Measurements from ENCODE around the gene PTCD3. TPM values are rescaled to one million over a fixed set of nuclear protein-coding genes. Genes with fewer than 3 reads are reported as not detected.
A peak's percentile ranks its signal among the peaks of the same experiment; 100 is the strongest.

The PTCD3 gene
- total and polyA plus RNA-seq, 2 donors (not counting 1 experiment from before 2014, with no cell fraction given) = 58.6 to 66.9 TPM

DNA sequence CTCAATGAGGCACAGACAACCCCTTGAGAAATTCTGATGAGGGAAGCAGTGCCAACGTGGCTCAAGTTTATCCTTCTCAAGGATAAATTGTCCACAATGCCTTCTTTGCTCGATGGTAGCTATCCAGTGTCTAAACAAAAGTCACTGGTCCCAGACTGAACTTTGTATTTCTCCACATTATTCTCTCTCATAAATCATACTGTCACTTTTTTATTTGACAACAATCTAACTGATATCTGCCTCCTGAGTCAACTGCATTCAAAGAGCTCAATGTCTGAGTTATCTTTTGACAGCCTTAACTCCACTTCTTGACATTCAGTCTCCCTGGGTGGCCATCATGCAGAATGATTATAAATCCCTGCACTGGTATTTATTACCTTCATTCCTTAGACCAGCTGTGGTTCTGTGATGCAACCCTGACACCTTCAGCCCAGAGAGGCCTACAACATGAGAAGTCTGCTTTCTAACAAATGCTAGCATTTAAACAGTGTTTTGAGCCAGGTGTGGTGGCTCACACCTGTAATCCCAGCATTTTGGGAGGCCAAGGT, 51.0 kb downstream of the PTCD3 start:
- no peaks in the 10 kb centered on the region for H3K36me3 ChIP-seq (ENCODE audit: control insufficient read depth, insufficient read depth, low read length)
- TF ChIP-seq, protein P1, sequence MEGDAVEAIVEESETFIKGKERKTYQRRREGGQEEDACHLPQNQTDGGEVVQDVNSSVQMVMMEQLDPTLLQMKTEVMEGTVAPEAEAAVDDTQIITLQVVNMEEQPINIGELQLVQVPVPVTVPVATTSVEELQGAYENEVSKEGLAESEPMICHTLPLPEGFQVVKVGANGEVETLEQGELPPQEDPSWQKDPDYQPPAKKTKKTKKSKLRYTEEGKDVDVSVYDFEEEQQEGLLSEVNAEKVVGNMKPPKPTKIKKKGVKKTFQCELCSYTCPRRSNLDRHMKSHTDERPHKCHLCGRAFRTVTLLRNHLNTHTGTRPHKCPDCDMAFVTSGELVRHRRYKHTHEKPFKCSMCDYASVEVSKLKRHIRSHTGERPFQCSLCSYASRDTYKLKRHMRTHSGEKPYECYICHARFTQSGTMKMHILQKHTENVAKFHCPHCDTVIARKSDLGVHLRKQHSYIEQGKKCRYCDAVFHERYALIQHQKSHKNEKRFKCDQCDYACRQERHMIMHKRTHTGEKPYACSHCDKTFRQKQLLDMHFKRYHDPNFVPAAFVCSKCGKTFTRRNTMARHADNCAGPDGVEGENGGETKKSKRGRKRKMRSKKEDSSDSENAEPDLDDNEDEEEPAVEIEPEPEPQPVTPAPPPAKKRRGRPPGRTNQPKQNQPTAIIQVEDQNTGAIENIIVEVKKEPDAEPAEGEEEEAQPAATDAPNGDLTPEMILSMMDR (conservative IDR thresholded peaks at IDR 0.05 in 1 of 2, IDR thresholded peaks at IDR 0.05 in 1 of 2; ENCODE audit: low read depth in 1 of 2, low read length in 2 of 2) = no peak
- TF ChIP-seq EZH2 (IDR thresholded peaks at IDR 0.05; ENCODE audit: low read length, missing control alignments) = no peak
- no peak for DNase-seq (ENCODE audit: low read depth in 2 of 2)
- H3K4me1 ChIP-seq (ENCODE audit: control insufficient read depth, extremely low read depth, insufficient read depth, low read length) = no peaks in the 10 kb centered on the region
- H4K20me1 ChIP-seq (ENCODE audit: control insufficient read depth, extremely low read depth, insufficient read depth, low read length) = no peaks in the 10 kb centered on the region
- H3K27me3 ChIP-seq (ENCODE audit: control insufficient read depth, insufficient read depth, low read length) = no peaks in the 10 kb centered on the region
- H3K9me3 ChIP-seq (ENCODE audit: control insufficient read depth, insufficient read depth, low read depth, low read length) = no peaks in the 10 kb centered on the region
- no peak overlapping the region for H2AFZ ChIP-seq (ENCODE audit: low read length)
- H3K9ac ChIP-seq (ENCODE audit: insufficient read depth, low read length) = no peak overlapping the region
- no peaks in the 10 kb centered on the region for H3K79me2 ChIP-seq (ENCODE audit: control insufficient read depth, insufficient read depth, low read length)
- H3K4me3 ChIP-seq (replicated peaks in 1 of 4; ENCODE audit: control extremely low read depth in 1 of 4, insufficient read depth in 1 of 4, low read depth in 3 of 4, low read length in 4 of 4) = no peak overlapping the region
- no peak overlapping the region for H3K27ac ChIP-seq (ENCODE audit: insufficient read depth, low read length)
- no peak overlapping the region for H3K4me2 ChIP-seq (ENCODE audit: extremely low read depth, insufficient read depth, low read length)

DNA sequence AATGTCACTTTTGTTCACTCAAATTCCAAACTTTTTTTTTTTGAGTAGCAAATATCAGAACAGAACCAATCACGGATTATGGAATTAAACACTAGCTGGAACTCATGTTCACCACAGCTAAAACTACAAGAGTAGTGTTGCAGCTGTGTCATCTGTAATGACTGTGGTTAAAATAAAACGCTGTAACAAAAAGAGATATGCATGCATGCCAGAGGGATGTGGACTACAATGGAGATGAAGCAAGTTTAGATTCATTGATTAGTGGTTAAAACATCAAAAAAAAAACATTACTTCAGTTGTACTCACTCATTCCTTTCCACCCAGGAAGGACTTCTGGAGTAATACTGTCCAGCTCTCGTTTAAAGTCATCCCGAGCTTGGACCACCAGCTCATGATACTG, 52.3 kb downstream of the PTCD3 start:
- H3K4me1 ChIP-seq (ENCODE audit: control insufficient read depth, extremely low read depth, insufficient read depth, low read length) = no peaks in the 10 kb centered on the region
- H3K4me2 ChIP-seq (ENCODE audit: extremely low read depth, insufficient read depth, low read length) = no peak overlapping the region
- peak in 1 of 2 donors; percentile 17 for DNase-seq (ENCODE audit: low read depth in 2 of 2)
- no peak overlapping the region for H3K4me3 ChIP-seq (replicated peaks in 1 of 4; ENCODE audit: control extremely low read depth in 1 of 4, insufficient read depth in 1 of 4, low read depth in 3 of 4, low read length in 4 of 4)
- no peak overlapping the region for H3K27ac ChIP-seq (ENCODE audit: insufficient read depth, low read length)
- H3K9me3 ChIP-seq (ENCODE audit: control insufficient read depth, insufficient read depth, low read depth, low read length) = no peaks in the 10 kb centered on the region
- H3K9ac ChIP-seq (ENCODE audit: insufficient read depth, low read length) = no peak overlapping the region
- no peaks in the 10 kb centered on the region for H3K79me2 ChIP-seq (ENCODE audit: control insufficient read depth, insufficient read depth, low read length)
- H2AFZ ChIP-seq (ENCODE audit: low read length) = no peak overlapping the region
- H4K20me1 ChIP-seq (ENCODE audit: control insufficient read depth, extremely low read depth, insufficient read depth, low read length) = no peaks in the 10 kb centered on the region
- H3K27me3 ChIP-seq (ENCODE audit: control insufficient read depth, insufficient read depth, low read length) = no peaks in the 10 kb centered on the region
- H3K36me3 ChIP-seq (ENCODE audit: control insufficient read depth, insufficient read depth, low read length) = no peaks in the 10 kb centered on the region
- TF ChIP-seq, protein P1 (conservative IDR thresholded peaks at IDR 0.05 in 1 of 2, IDR thresholded peaks at IDR 0.05 in 1 of 2; ENCODE audit: low read depth in 1 of 2, low read length in 2 of 2) = no peak
- TF ChIP-seq EZH2 (IDR thresholded peaks at IDR 0.05; ENCODE audit: low read length, missing control alignments) = no peak

DNA sequence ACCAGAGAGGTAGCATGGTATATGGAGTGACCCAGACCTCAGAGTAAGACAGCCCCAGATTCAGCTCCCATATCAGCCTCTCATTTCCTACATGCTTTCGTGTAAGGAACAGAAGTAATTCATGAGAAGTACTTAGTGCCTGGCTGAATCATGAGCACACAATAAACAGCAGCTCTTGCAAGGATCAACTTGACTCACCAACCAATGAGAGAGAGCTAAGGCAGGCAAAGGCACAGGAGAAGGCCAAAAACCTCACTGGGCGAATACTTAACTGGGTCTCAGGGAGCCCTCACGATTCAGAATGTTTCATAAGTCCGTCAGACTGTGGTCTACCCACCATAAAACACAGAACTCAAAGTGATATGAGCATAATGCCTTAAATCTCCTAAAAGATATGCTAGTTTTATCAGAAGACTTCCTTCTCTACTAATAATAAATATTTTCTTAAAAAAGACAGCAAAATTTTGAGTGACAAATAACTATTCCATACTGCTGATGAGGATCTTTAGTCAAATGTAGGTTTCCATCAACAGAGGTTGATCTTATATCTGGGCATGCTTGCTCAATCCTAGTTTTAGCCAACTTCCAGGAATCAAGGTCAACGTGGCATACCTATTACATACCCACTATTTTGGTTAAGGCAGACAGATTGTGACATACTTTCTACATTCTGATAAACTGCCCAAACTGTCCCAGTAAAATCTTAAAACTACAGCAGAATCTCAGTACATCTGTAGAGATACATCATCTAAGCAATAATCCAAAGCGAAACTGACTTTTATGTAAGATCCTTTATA, 54.3 kb downstream of the PTCD3 start:
- Histone ChIP-seq H3K9ac (ENCODE audit: insufficient read depth, low read length) (no peak overlapping the region), H3K4me1 (ENCODE audit: control insufficient read depth, extremely low read depth, insufficient read depth, low read length) (no peaks in the 10 kb centered on the region), H4K20me1 (ENCODE audit: control insufficient read depth, extremely low read depth, insufficient read depth, low read length) (no peaks in the 10 kb centered on the region), H3K4me2 (ENCODE audit: extremely low read depth, insufficient read depth, low read length) (no peak overlapping the region), H3K27ac (ENCODE audit: insufficient read depth, low read length) (no peak overlapping the region), H2AFZ (ENCODE audit: low read length) (no peak overlapping the region), H3K4me3 (replicated peaks in 1 of 4; ENCODE audit: control extremely low read depth in 1 of 4, insufficient read depth in 1 of 4, low read depth in 3 of 4, low read length in 4 of 4) (no peak overlapping the region), H3K27me3 (ENCODE audit: control insufficient read depth, insufficient read depth, low read length) (no peaks in the 10 kb centered on the region), H3K36me3 (ENCODE audit: control insufficient read depth, insufficient read depth, low read length) (no peaks in the 10 kb centered on the region), H3K79me2 (ENCODE audit: control insufficient read depth, insufficient read depth, low read length) (no peaks in the 10 kb centered on the region), H3K9me3 (ENCODE audit: control insufficient read depth, insufficient read depth, low read depth, low read length) (no peaks in the 10 kb centered on the region)
- peak in 1 of 2 donors; percentile 27 for DNase-seq (ENCODE audit: low read depth in 2 of 2)
- TF ChIP-seq, protein P1 (conservative IDR thresholded peaks at IDR 0.05 in 1 of 2, IDR thresholded peaks at IDR 0.05 in 1 of 2; ENCODE audit: low read depth in 1 of 2, low read length in 2 of 2) = no peak
- TF ChIP-seq EZH2 (IDR thresholded peaks at IDR 0.05; ENCODE audit: low read length, missing control alignments) = no peak
